ENCODE measurements around the gene ZNF785. TPM values are rescaled to one million over a fixed set of nuclear protein-coding genes. Genes with fewer than 3 reads are reported as not detected.

The ZNF785 gene
- polyA plus RNA-seq, 1 donor (not counting 4 experiments of a cell fraction or from before 2014, with no cell fraction given) = 3.4 TPM

DNA sequence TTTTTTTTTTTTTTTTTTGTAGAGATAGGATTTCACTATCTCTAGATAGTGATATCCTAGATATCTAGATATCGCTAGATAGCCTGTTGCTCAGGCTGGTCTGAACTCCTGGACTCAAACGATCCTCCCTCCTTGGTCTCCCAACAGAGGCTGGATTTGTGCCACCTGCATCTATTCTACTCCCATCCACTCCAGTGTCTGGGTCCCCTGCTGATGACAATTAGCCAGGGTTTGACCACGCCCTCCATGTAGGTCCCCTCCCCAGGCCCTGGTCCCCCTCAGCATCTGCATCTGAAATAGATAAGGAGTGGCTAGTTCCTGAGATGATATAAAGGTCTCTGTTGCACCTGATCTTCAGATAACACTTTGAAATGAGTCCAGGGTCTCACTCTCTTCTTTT, 16.2 kb downstream of the ZNF785 start:
- no peak overlapping the region for H3K9ac ChIP-seq (ENCODE audit: control insufficient read depth, extremely low read depth, insufficient read depth, low read length)
- H3K27me3 ChIP-seq (ENCODE audit: control insufficient read depth, extremely low read depth, insufficient read depth, low read length) = no peaks in the 10 kb centered on the region
- no peaks in the 10 kb centered on the region for H4K20me1 ChIP-seq (ENCODE audit: control insufficient read depth, extremely low read depth, insufficient read depth, low read length)
- no peak for TF ChIP-seq EZH2 (IDR thresholded peaks at IDR 0.05; ENCODE audit: low read length)
- TF ChIP-seq, protein P1, sequence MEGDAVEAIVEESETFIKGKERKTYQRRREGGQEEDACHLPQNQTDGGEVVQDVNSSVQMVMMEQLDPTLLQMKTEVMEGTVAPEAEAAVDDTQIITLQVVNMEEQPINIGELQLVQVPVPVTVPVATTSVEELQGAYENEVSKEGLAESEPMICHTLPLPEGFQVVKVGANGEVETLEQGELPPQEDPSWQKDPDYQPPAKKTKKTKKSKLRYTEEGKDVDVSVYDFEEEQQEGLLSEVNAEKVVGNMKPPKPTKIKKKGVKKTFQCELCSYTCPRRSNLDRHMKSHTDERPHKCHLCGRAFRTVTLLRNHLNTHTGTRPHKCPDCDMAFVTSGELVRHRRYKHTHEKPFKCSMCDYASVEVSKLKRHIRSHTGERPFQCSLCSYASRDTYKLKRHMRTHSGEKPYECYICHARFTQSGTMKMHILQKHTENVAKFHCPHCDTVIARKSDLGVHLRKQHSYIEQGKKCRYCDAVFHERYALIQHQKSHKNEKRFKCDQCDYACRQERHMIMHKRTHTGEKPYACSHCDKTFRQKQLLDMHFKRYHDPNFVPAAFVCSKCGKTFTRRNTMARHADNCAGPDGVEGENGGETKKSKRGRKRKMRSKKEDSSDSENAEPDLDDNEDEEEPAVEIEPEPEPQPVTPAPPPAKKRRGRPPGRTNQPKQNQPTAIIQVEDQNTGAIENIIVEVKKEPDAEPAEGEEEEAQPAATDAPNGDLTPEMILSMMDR (optimal IDR thresholded peaks at IDR 0.05 in 1 of 3, IDR thresholded peaks at IDR 0.05 in 1 of 3, conservative IDR thresholded peaks at IDR 0.05 in 1 of 3; ENCODE audit: extremely low read depth in 1 of 3, insufficient read depth in 2 of 3, low read length in 3 of 3) = no peak
- no peak for FAIRE-seq
- H3K79me2 ChIP-seq (ENCODE audit: control insufficient read depth, insufficient read depth, low read length) = no peaks in the 10 kb centered on the region
- DNase-seq (ENCODE audit: low read depth, low spot score) = no peak
- no peaks in the 10 kb centered on the region for H3K9me1 ChIP-seq (ENCODE audit: control insufficient read depth, extremely low read depth, insufficient read depth, low read length)
- H3K4me1 ChIP-seq (ENCODE audit: control insufficient read depth, extremely low read depth, insufficient read depth, low read length) = peaks cover 24% of the 10 kb centered on the region
- H3K4me2 ChIP-seq (ENCODE audit: control insufficient read depth, extremely low read depth, insufficient read depth, low read depth, low read length) = no peak overlapping the region
- H3K4me3 ChIP-seq (ENCODE audit: control insufficient read depth in 2 of 3, extremely low read depth in 1 of 3, insufficient read depth in 2 of 3, low read depth in 1 of 3, low read length in 3 of 3) = no peak overlapping the region
- H2AFZ ChIP-seq (ENCODE audit: control insufficient read depth, low read length) = no peak overlapping the region
- H3K36me3 ChIP-seq (ENCODE audit: control insufficient read depth in 2 of 2, extremely low read depth in 1 of 2, insufficient read depth in 2 of 2, low read length in 2 of 2) = no peaks in the 10 kb centered on the region
- H3K27ac ChIP-seq (ENCODE audit: control insufficient read depth, insufficient read depth, low read length) = no peak overlapping the region
- dilution Hi-C loops (cut with MboI; ENCODE audit: extremely low pct_ligation_motif_present, low sequenced_read_pairs) = no loop called here
- H3K9me3 ChIP-seq (ENCODE audit: control insufficient read depth, low read depth, low read length) = no peaks in the 10 kb centered on the region

DNA sequence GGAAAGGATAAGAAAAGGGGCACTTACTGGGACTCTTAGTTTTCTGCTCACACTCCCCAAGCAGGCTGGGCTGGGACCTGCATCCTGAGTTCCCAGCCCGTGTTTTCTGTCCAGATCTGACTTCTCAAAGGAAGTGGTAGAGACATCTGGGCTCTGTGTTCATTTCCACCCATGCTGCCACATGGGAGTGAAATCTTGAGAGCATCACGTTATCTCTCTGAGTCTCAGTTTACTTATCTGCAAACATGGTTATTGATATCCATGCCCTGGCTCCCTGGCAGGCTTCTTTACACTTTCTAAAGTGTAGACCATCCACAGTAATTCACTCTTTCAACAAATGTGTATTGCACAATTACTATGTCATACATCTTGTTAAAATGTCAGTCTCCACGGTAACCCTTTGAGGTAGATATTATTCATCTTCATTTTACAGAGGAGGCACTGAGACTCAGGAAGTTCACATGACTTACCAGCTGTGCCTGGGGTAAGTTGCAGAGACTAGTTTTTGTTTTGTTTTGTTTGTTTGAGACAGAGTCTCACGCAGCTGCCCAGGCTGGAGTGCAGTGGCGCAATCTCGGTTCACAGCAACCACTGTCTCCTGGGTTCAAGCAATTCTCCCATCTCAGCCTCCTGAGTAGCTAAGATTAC, 17.4 kb downstream of the ZNF785 start:
- H3K79me2 ChIP-seq (ENCODE audit: control insufficient read depth, insufficient read depth, low read length) = no peaks in the 10 kb centered on the region
- no peak for TF ChIP-seq EZH2 (IDR thresholded peaks at IDR 0.05; ENCODE audit: low read length)
- TF ChIP-seq, protein P1 (optimal IDR thresholded peaks at IDR 0.05 in 1 of 3, IDR thresholded peaks at IDR 0.05 in 1 of 3, conservative IDR thresholded peaks at IDR 0.05 in 1 of 3; ENCODE audit: extremely low read depth in 1 of 3, insufficient read depth in 2 of 3, low read length in 3 of 3) = no peak
- no peak overlapping the region for H3K4me3 ChIP-seq (ENCODE audit: control insufficient read depth in 2 of 3, extremely low read depth in 1 of 3, insufficient read depth in 2 of 3, low read depth in 1 of 3, low read length in 3 of 3)
- no peaks in the 10 kb centered on the region for H3K9me1 ChIP-seq (ENCODE audit: control insufficient read depth, extremely low read depth, insufficient read depth, low read length)
- no peaks in the 10 kb centered on the region for H3K27me3 ChIP-seq (ENCODE audit: control insufficient read depth, extremely low read depth, insufficient read depth, low read length)
- peak overlapping the region; percentile 67 for H3K9ac ChIP-seq (ENCODE audit: control insufficient read depth, extremely low read depth, insufficient read depth, low read length)
- peak overlapping the region; percentile 91 for H3K27ac ChIP-seq (ENCODE audit: control insufficient read depth, insufficient read depth, low read length)
- peak overlapping the region; percentile 52 for H3K4me2 ChIP-seq (ENCODE audit: control insufficient read depth, extremely low read depth, insufficient read depth, low read depth, low read length)
- FAIRE-seq (peak; percentile 64), DNase-seq (ENCODE audit: low read depth, low spot score) (peak; percentile 69)
- H3K9me3 ChIP-seq (ENCODE audit: control insufficient read depth, low read depth, low read length) = no peaks in the 10 kb centered on the region
- no peak overlapping the region for H2AFZ ChIP-seq (ENCODE audit: control insufficient read depth, low read length)
- no peaks in the 10 kb centered on the region for H3K36me3 ChIP-seq (ENCODE audit: control insufficient read depth in 2 of 2, extremely low read depth in 1 of 2, insufficient read depth in 2 of 2, low read length in 2 of 2)
- H3K4me1 ChIP-seq (ENCODE audit: control insufficient read depth, extremely low read depth, insufficient read depth, low read length) = peaks cover 24% of the 10 kb centered on the region
- H4K20me1 ChIP-seq (ENCODE audit: control insufficient read depth, extremely low read depth, insufficient read depth, low read length) = no peaks in the 10 kb centered on the region
- dilution Hi-C loops (cut with MboI; ENCODE audit: extremely low pct_ligation_motif_present, low sequenced_read_pairs) = no loop called here
